SHP77 treated with DMSO at 0.1 percent for 48 hours (cell line): Measurements from ENCODE around the gene GPR61.

Experiments
- DNase-seq: peaks from one replicate; lab custom pipeline; 2025; lab: John Stamatoyannopoulos, UW

The GPR61 gene

GRCh38 chr1:109535971-109536491 lies 3.6 kb upstream of the GPR61 start:
- no peak for DNase-seq

GRCh38 chr1:109537450-109538178 lies 2.1 kb upstream of the GPR61 start:
- DNase-seq = no peak

GRCh38 chr1:109538827-109539555 lies 681 bp upstream of the GPR61 start:
- no peak for DNase-seq

- DNase-seq = no peak
Measured at GRCh38 chr1:109541102-109541501, 1.4 kb downstream of the GPR61 start.

- no peak for DNase-seq
Measured at GRCh38 chr1:109542657-109543056, 3.0 kb downstream of the GPR61 start.

GRCh38 chr1:109543283-109543987 lies 3.8 kb downstream of the GPR61 start:
- no peak for DNase-seq

- DNase-seq = no peak
Measured at GRCh38 chr1:109543988-109544735, 4.5 kb downstream of the GPR61 start.

GRCh38 chr1:109546311-109547109 lies 6.8 kb downstream of the GPR61 start:
- peak; percentile 79 for DNase-seq

- DNase-seq = no peak
Measured at GRCh38 chr1:109547463-109548320, 8.0 kb downstream of the GPR61 start.

GRCh38 chr1:109548321-109549267 lies 8.9 kb downstream of the GPR61 start, which contains the start of gene GNAI3:
TSS of gene GNAI3 (plus strand) at chr1:109548615. CDS start at chr1:109548721, 106 bp downstream.
- peak; percentile 74 for DNase-seq

- DNase-seq = no peak
Measured at GRCh38 chr1:109556563-109556962, 16.9 kb downstream of the GPR61 start.

- DNase-seq = no peak
Measured at GRCh38 chr1:109557520-109557919, 17.8 kb downstream of the GPR61 start.

GRCh38 chr1:109559995-109560394 lies 20.3 kb downstream of the GPR61 start:
- no peak for DNase-seq

GRCh38 chr1:109564194-109564878 lies 24.7 kb downstream of the GPR61 start:
- DNase-seq = no peak

- no peak for DNase-seq
Measured at GRCh38 chr1:109565241-109565640, 25.6 kb downstream of the GPR61 start.

GRCh38 chr1:109566982-109567381 lies 27.3 kb downstream of the GPR61 start:
- DNase-seq = no peak

GRCh38 chr1:109567877-109568672 lies 28.4 kb downstream of the GPR61 start:
- no peak for DNase-seq
